ENCODE data around the gene DCAF5. TPM values are rescaled to one million over a fixed set of nuclear protein-coding genes. Genes with fewer than 3 reads are reported as not detected.
A peak's percentile ranks its signal among the peaks of the same experiment; 100 is the strongest.

Gene DCAF5
- total RNA-seq, 1 donor from 2014 or later = 21.2 TPM

DNA sequence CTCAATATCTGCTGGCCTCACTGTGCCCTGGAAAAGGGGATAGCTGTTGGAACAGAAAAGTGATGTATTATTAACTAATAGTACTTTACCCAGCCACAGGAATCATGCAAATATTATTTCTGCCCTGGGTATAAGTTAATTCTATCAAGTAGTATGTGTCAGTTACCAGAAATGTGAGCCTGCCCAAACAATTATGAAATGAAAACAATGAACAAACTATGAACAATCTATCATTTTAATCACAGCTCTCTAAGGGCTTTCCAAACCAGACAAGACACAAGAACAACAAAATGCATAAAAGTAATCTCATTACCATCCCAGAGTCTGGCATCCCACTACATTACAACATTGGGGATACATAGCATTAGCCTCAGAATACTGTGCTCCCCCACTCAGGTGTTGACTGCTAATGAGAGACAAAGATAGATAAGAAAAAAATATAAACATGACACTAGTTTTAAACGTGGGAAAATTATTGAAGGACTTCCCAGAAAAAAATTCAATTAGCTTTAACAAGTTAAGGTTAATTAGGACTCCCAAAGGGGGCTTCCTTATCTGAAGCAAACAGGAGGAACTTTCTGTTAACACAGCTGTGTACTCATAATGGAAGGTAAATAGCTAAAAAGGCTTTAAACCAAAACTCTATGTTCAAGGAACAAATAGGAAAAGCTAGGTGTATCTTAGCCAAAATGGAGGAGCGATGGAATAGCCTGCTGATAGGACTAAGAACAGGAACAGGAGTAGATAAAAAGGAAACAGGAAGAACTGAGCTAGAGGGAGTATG is 3.3 kb downstream of the DCAF5 start:
- DNase-seq (ENCODE audit: low spot score) = no peak

DNA sequence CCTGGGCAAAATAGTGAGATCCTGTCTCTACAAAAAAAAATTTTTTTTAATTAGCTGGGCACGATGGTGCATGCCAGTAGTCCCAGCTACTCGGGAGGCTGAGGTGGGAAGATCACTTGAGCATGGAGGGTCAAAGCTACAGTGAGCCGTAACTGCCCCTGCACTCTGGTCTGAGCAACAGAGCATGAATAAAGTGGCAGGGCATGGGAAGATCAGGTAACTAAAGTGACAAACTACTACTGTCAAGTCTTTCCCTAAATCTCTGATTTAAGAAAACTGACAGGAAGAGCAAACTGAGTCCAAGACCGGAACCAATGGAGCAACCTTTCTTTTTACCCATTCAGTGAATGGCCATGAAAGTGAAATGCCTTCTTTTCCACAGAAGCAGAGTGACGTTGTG is 10.8 kb downstream of the DCAF5 start:
- DNase-seq (ENCODE audit: low spot score) = no peak

DNA sequence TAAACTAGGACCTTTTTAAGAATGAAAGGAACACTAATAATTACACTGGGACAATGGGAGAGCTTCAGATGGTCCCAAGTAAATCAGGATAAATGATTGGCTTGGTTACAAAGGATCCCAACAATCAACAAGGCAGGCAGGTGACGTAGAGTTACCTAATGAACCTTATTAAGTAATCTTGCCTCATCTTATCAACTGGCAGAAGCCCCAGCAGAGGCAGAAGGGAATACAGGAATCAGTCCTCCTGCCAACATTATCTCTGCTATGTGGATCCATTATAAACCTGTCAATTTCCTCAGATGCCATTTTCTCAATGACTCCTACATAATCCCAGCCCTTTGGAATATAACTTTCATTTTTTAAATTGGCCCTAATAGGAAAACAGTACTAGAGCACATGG is 11.4 kb downstream of the DCAF5 start:
- DNase-seq (ENCODE audit: low spot score) = no peak

DNA sequence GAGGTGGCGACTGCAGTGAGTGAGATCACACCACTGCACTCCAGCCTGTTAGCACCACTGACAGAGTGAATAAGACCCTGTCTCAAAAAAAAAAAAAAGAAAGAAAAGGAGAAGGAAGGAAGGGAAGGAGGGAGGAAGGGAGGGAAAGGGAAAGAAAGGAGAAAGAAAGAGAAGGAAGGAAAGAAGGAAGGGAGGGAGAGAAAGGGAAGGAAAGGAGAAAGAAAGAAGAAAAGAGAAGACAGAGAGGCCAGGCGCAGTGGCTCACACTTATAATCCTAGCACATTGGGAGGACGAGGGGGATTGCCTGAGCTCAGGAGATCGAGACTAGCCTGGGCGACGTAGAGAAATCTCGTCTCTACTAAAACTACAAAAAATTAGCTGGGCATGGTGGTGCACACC is 13.2 kb downstream of the DCAF5 start:
- DNase-seq (ENCODE audit: low spot score) = no peak

DNA sequence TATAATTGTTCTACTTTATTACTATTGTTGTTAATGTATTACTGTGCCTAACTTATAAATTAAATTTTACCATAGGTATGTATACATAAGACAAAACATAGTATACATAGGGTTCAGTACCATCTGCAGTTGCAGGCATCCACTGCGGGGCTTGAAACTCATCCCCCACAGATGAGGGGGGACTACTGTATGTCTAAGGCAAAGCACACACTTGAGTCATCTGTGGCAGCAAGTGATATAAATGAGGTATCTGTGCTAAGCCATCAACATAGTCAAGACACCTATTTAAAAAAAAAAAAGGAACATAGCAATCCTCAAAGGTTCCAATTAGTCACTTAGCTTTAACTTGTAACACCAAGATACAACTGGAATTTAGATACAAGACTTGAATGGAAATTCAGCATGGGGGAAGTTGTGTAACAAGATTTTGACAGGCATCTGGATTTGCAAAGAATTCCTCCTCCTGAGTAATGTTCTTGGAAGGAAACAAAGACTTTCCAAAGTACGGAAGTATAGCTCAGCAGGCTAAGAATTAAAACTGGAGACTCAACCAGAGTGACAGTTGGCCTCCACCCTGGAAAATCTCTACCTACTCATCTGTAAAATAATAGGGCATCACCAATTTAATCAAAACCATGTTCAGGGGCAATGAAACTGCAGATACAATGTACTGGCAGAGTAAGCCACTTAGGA is 14.9 kb downstream of the DCAF5 start:
- DNase-seq (ENCODE audit: low spot score) = peak; percentile 77

DNA sequence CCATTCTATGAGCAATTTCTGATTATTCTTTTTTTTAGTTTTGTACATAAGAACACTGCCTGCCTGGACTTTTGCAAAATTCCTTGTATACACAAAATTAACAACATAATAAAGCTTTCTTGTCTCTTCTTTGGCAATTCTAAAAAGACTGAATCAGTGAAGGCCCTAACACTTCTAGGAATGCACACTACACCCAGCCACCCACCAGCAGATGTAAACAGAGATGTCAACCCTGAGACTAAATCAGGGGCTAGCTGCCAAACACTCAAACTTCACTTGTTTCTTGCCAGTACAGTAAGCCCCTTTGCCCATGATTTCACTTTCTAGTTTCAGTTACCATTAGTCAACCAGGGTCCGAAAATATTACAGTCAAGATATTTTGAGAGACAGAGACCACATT is 15.5 kb downstream of the DCAF5 start:
- no peak for DNase-seq (ENCODE audit: low spot score)

DNA sequence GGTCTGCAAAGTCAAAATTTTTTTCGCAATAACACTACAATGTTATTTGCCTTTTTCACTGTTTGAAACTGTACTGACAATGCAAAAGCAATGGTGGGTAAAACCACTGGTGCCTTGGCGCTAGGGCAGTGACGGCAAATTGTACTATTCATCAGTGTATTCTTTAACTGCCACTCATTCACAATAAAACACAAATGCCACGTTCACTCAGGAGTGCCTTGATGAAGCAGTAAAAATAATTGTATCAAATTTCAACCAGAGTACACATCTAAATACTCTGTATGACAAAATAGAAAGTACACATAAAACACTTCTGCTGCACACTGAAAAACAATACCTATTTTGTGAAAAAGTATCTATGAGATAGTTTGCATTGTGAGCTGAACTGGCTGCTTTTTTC is 17.8 kb downstream of the DCAF5 start:
- no peak for DNase-seq (ENCODE audit: low spot score)

DNA sequence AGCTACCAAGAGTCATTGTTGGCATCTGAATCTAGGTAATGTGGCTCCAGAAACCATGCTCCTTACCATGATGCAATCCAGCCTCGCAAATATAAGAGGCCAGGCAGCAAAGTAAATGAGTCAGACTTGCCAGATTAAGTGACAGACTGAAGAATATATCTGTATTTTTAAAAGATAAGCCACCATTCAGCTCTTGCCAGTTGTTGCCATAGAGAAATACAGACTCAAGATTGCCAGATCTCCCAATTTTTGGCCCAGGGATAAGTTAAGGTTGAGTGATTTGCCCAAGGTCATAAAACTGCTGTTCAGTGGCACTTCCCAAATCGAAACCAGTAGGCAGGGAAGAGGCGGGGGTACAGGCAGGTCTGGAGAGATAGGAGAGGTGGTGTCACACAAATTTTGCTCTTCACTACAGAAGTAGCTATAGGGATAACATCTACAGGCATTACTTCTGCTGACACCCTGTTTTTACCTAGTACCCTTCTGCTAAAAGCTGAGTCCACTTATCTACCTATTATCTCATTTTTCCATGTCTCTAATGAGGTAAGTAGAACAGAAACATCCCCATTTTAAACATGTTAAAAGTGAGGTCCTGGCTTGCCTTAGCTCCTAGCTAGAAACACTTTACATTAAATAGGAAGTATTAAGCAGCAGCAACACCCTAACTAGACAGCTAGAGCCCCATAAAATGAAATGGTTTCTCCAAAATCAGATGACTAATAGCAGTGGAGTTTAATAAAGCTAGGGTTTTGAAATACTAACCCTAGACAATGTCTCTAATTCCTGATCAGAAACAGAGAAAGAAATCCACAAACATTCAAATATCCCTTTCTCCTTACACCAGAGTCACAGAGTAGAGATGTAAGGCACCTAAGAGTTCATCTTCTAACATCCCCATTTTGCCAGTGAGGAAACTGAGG is 19.5 kb downstream of the DCAF5 start:
- DNase-seq (ENCODE audit: low spot score) = peak; percentile 66

DNA sequence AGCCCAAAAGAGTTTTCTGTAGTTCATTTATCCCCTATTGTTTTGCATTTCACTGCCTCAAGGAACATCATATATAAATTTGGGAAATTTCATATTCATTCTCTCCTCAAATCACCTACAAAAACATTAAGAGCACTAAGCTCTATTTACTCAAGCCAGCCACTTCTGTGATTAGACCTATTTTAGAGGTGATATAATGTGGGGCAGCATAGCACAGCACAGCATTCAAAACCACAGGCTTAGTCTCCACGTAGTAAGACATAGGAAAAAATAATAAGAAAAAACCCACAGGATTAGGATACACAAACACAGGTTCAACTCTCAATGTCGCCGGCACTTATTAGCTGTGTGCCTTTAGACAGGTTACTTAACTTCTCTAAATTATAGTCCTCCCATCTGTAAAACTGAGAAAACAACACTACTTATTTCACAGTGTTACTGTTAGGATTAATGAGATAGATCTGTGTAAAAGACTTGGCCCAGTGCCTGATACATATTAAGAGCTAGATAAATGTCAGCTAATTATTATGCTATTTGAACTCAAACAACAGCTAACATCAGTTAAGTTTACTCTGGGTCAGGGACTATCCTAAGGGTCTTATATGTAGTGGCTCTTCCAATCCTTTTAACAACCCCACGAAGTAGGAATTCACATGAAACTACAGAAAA is 20.3 kb downstream of the DCAF5 start:
- DNase-seq (ENCODE audit: low spot score) = no peak

DNA sequence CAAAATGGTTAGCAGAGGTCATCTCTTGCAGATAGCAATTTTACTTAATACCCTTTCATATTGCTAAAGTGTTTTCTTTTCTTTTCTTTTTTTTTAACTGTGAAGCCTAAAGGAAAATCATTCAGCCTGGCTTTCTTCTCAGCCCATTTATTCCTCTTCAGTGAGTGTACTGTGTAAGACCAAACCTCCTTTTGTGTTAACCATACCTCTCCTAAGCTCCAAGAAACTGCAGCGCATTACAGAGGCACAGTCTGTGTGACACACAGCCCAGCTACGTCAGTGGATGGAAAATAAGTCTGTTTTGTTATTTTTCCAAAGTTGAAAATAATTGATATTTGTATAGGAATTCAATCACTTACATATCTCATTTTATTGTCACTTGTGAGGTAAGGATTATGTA is 21.7 kb downstream of the DCAF5 start:
- DNase-seq (ENCODE audit: low spot score) = no peak

DNA sequence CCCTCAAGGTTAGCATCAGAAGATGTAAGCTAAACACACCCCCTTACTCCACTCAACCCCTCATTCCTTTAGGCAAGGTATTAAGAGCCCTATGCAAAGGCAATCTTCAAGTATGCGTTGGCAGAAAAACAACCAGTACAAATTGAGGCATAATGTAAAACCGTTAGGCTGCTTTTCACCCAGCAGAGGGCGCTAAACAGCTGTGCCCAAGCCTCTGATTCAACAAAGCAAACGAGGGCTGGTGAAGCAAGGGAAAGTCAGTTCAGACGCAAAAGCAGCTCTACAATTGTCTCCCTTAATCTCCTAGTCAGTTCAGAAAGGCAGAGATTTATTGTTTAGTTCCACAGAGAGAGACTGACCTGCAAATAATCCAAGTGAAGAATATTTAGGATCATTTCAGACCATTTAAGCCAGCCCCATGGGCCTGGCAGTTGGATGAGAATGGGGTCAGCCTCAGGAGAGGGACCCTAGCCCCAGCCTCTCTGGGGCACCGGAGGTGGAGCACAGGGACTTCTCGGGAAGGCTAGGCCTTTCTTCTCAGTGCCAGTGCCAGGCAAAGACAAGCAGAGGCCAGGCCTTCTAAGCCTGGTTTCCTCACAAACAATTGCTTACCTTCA is 23.5 kb downstream of the DCAF5 start:
- peak; percentile 87 for DNase-seq (ENCODE audit: low spot score)

DNA sequence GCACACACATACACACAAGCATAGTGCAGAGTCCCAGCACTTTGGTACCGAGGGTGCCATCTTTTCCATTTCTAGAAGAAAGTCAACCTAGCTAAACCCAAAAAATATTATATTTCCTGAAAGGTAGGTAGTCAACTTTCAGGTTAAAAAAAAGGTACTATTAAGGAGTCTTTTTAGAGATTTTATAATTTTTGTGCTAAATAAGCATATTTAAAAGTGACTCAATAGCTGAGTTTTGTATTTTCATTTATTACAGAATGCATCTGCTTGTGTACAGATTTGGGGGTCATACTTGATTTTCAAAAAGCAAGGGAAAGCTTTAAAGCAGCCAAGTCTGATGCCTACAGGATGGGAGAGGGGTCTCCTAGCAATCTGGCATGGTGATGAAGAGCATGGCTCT is 34.6 kb downstream of the DCAF5 start:
- DNase-seq (ENCODE audit: low spot score) = no peak

DNA sequence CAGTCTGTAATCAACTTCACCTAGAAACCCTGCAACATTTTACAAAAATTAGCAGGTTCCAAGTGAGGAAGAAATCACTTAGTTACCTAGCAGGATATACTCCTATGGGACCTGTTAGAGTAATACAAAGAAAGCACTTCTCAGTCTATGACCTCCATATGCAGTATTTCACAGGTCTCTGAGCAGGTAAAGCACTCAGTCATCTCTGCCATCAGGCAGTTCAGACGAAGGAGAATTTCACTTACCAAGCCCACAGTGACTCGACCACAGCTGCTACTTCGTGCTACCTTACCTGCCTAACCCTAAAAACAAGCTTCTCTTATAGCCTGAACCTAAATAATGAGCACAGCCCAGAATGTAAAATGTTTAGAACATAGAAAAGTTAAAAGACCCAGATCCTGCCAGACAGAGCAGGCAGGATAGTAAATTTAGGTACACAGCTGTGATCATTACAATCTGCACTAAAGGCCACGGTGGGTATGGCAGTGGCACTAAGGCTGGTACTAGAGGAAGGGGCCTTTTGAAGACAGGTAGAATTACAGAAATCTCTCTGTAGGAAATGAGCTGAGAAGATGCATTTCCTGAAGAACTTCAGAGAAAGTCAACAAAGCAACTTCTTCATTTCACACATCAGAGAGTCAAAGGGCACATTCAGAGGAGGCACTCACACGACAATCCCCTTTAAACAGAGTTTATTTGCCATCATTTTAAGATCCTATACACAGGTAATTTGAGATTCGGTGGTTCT is 35.7 kb downstream of the DCAF5 start:
- DNase-seq (ENCODE audit: low spot score) = no peak

DNA sequence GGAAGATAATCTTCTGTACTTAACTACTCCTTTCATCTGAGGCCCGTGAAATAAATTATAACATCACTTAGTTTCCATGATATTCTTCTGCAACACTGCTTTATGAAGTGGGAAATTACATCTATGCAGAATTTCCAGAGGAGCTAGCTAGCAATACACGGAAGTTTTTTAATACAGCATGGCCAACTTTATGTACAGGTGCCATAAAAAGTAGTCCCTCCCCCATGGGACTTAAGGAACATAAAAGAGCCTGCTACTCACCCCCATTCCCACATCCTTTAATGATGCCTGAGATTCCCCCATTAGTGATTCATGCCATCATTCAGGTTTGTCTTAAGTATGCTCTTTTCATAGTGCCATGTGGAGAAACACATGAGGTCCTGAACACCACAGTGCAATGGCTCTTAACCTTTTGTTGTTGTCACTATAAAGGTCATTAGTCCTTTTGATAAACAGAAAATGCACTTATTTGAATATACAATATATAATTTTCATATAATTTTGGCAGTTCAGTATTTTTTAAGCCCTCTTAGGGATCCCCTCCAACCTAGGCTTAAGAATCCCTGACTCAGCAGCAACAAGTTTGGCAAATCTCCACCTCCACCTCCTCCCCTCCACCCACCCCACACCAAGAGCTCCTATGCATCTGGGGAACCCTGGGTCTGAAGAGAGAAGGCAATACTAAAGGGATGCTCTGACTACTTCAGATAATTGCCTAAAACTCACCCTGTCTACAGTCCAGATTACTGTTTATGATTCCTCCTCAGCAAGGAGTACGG is 37.3 kb downstream of the DCAF5 start:
- DNase-seq (ENCODE audit: low spot score) = no peak

DNA sequence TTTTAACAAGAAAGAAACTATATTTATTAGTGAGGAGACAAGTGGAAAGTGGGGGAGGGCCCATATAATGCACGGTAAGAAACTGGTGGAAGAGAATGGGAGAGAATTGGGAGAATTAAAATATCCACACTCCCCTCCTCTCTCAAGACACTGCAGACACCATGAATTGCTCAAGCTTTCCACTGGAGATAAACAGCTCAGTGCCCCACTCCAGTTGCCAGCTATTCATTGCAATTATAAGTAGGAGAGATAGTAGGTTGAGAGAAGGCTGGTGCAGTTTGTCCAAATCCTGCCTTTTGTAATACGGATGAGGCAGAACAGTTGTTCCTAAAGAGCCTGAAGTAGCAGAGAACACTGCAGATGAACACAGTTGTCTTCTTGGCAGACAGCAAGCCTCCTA is 38.2 kb downstream of the DCAF5 start:
- no peak for DNase-seq (ENCODE audit: low spot score)

DNA sequence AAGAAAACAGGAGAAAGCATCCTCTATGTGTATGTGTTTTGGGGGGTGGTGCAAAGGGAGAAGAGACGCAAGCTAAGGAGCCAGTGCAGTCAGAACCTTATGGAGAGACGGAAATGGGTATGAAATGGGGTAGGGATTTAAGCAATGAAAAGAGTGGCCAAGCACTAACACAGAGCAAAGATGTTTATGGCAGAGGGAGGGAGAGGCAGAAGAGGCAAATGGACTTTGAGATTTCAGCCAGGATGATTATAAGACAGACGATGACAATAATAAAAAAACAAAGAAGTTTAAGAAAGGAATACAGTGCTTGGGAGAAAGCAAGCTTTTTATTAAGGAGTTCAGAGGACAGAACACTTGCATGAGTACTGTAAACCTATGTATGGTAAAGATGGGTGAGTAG is 44.6 kb downstream of the DCAF5 start:
- no peak for DNase-seq (ENCODE audit: low spot score)

DNA sequence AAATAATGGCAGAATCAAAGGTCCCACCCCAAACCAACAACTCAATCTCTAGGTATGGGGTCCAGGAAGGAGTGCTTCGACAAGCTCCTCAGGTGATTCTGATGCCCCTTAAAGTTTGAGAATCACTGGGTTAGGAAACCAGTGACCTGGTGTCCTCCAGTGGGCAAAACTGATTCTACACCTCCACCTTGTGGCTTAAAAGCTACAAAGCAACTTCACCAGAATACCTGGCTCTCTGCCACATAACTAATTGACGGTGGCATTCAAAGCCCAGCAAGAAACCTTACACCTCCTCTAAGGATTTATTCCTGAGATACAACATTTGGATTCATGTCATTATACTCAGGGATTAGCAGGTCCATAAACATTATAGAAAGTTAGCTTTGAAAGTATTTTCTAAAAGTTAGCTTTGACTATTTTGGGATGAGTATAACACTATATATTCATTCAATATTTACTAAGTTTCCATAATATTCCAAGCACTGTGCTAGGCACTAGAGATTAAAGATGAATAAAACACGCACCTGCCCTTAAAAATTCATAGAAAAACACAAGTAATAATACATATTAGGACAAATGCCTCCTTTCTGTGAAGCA is 45.4 kb downstream of the DCAF5 start:
- peak; percentile 59 for DNase-seq (ENCODE audit: low spot score)

DNA sequence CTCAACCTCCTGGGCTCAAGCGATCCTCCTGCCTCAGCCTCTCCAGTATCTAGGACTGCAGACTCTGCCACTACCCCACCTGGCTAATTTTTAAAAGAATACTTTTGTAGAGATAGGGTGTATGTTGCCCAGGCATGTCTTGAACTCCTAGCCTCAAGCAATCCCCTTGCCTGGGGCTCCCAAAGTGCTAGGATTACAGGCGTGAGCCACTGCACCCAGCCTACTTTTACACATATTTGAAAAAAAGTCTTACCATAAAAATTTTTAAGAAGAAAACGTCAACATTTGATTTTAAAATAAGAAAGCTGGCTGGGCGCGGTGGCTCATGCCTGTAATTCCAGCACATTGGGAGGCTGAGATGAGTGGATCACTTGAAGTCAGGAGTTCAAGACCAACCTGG is 46.5 kb downstream of the DCAF5 start:
- no peak for DNase-seq (ENCODE audit: low spot score)

DNA sequence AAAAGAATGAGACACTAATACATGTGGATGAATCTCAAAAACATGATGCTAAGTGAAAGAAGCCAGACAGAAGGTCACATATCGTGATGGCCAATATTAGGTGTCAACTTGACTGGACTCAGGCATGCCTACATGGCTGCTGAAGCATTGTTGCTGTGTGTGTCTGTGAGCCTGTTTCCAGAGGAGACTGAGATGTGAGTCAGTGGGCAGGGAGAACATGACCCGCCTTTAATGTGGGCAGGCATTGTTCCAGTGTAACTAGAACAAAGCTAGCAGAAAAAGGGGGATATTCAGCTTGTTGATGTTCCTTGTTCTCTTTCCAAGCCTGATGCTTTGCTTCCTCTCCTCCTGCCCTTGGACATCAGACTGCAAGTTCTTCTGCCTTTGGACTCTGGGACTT is 47.6 kb downstream of the DCAF5 start:
- no peak for DNase-seq (ENCODE audit: low spot score)

Data from umbilical cord (tissue), 2 donors.